OCI-LY1 (cell line): ENCODE measurements around the gene SFTPA2.
"Not testable (repeated sequence)": the region's sequence is repeated elsewhere in the genome, so short reads cannot be mapped to it uniquely, and the experiment has no call there.

ENCODE experiments used
- H2AFZ ChIP-seq: fragments of 200-600 bp; sonication (generic), shearing (Covaris generic); 2 replicates; pipeline ENCODE4 v1.6.0; 2014; ENCODE audit warnings: antibody characterized with exemption, mild to moderate bottlenecking, low read length
- H3F3A ChIP-seq: fragments of 200-600 bp; sonication (generic), shearing (Covaris generic); 2 replicates; pipeline ENCODE4 v1.6.0; 2014; ENCODE audit warnings: mild to moderate bottlenecking, antibody characterized with exemption, low read length, moderate library complexity; ENCODE audit not compliant: insufficient read depth
- H3K27ac ChIP-seq: fragments of 200-600 bp; sonication (generic); 2 replicates; pipeline ENCODE4 v1.5.1; 2014; ENCODE audit warnings: low read length, mixed run types, mild to moderate bottlenecking, low read depth; ENCODE audit not compliant: poor library complexity, severe bottlenecking
- H3K27me3 ChIP-seq: fragments of 200-600 bp; sonication (generic); 2 replicates; pipeline ENCODE4 v1.6.0; 2014; ENCODE audit warnings: antibody characterized with exemption, mild to moderate bottlenecking, low read length, moderate library complexity; ENCODE audit not compliant: insufficient read depth
- H3K36me3 ChIP-seq: fragments of 200-600 bp; sonication (generic); 2 replicates; pipeline ENCODE4 v1.6.1; 2014; ENCODE audit warnings: mild to moderate bottlenecking, antibody characterized with exemption, low read length, moderate library complexity, mixed read lengths; ENCODE audit not compliant: insufficient read depth
- H3K4me1 ChIP-seq: fragments of 200-600 bp; sonication (generic); 2 replicates; pipeline ENCODE4 v1.5.1; 2014; ENCODE audit warnings: mild to moderate bottlenecking, low read length, moderate library complexity; ENCODE audit not compliant: insufficient read depth, severe bottlenecking
- H3K4me2 ChIP-seq: fragments of 200-600 bp; sonication (generic), shearing (Covaris generic); 2 replicates; pipeline ENCODE4 v1.6.1; 2014; ENCODE audit warnings: low read length
- H3K4me3 ChIP-seq: fragments of 200-600 bp; sonication (generic); 2 replicates; pipeline ENCODE4 v1.5.1; 2014; ENCODE audit warnings: low read length, low read depth, mild to moderate bottlenecking, mixed read lengths; ENCODE audit not compliant: poor library complexity, severe bottlenecking
- H3K79me2 ChIP-seq: fragments of 200-600 bp; shearing (Covaris generic); 2 replicates; pipeline ENCODE4 v1.6.1; 2016; ENCODE audit warnings: mixed run types, low read length, mixed read lengths; ENCODE audit not compliant: insufficient read depth
- H3K9ac ChIP-seq: fragments of 200-600 bp; sonication (generic), shearing (Covaris generic); 2 replicates; pipeline ENCODE4 v1.6.1; 2014; ENCODE audit warnings: mild to moderate bottlenecking, low read length, mixed read lengths
- H3K9me2 ChIP-seq: fragments of 200-600 bp; sonication (generic), shearing (Covaris generic); 2 replicates; pipeline ENCODE4 v1.6.1; 2014; ENCODE audit warnings: low read depth, mild to moderate bottlenecking, low read length, mixed read lengths
- H3K9me3 ChIP-seq: fragments of 200-600 bp; shearing (Covaris generic); 2 replicates; pipeline ENCODE4 v1.6.1; 2014; ENCODE audit warnings: low read length, mixed read lengths
- H4K20me1 ChIP-seq: fragments of 200-600 bp; sonication (generic), shearing (Covaris generic); 2 replicates; pipeline ENCODE4 v1.6.0; 2016; ENCODE audit warnings: mild to moderate bottlenecking, low read length; ENCODE audit not compliant: insufficient read depth
- EZH2 ChIP-seq: fragments of 200-600 bp; sonication (generic), shearing (Covaris generic); IDR thresholded peaks from 2 replicates; pipeline ENCODE4 v1.8.0; 2017; ENCODE audit warnings: borderline replicate concordance, mixed run types, mild to moderate bottlenecking, antibody characterized with exemption, low read length, moderate library complexity, mixed read lengths
- TF ChIP-seq, protein P1 (sequence below): fragments of 200-600 bp; sonication (generic), shearing (Covaris generic); IDR thresholded peaks from 2 replicates; pipeline ENCODE4 v1.5.1; 2017; ENCODE audit warnings: mild to moderate bottlenecking, antibody characterized with exemption, low read length, moderate library complexity, mixed read lengths

Gene SFTPA2

GRCh38 chr10:79509306-79509933, 50.8 kb downstream of the SFTPA2 start:
- H3K9me3 ChIP-seq, H3K4me1 ChIP-seq, H3F3A ChIP-seq, H3K79me2 ChIP-seq, H4K20me1 ChIP-seq, H2AFZ ChIP-seq, H3K4me3 ChIP-seq, H3K4me2 ChIP-seq, H3K9ac ChIP-seq, H3K9me2 ChIP-seq, H3K36me3 ChIP-seq, H3K27ac ChIP-seq, H3K27me3 ChIP-seq: not testable (repeated sequence)

DNA sequence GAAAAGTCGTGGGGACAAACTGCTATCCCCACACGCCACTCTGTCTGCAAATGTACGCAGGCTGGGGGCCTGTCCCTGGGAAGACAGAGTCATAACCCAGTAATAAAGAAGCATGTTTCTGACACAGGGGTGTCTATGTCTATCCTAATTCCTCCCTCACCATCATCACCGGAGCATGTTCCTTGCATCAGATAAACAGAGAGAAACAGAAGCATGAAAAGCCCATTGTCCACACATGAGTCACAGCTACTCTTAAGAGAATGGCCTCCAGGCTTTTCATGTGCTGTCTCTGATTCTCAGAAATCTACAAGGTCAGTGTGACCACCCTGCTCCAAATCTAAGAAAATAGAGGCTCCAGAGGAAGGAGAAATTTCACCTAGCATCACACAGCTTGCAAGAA, 52.0 kb downstream of the SFTPA2 start:
- not testable (repeated sequence) for H3K9ac ChIP-seq, H3F3A ChIP-seq, H3K9me3 ChIP-seq, H4K20me1 ChIP-seq, H3K4me3 ChIP-seq, H3K4me1 ChIP-seq, H2AFZ ChIP-seq, H3K27ac ChIP-seq, H3K4me2 ChIP-seq, H3K79me2 ChIP-seq, H3K27me3 ChIP-seq, H3K36me3 ChIP-seq, H3K9me2 ChIP-seq

DNA sequence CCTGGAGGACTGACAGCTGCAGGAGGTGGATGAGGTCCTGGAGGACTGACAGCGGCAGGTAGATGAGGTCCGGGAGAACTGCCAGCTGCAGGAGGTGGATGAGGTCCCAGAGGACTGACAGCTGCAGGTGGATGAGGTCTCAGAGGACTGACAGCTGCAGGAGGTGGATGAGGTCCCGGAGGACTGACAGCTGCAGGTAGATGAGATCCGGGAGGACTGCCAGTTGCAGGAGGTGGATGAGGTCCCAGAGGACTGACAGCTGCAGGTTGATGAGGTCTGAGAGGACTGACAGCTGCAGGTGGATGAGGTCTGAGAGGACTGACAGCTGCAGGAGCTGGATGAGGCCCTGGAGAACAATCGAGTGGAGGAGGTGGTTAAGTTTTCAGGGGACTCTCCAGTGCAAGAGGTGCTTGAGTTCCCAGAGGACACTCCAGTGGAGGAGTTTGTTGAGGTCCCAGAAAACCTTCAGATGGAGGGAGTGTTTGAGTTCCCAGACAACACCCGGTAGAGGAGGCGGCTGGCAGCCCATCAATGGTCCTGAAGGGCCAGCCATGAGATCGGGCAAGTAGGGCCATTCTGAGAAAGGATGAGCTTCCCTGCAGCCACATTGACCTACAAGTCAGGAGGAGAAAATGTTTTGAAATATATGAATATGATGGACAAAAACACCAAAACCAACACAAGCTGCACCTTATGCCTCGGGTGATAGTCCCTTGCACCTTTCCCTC, 52.6 kb downstream of the SFTPA2 start:
- Histone ChIP-seq H3K79me2 (no peaks in the 10 kb centered on the region), H3K4me2 (no peak overlapping the region), H3F3A (no peaks in the 10 kb centered on the region), H3K27me3 (no peaks in the 10 kb centered on the region), H3K4me3 (no peak overlapping the region), H4K20me1 (no peaks in the 10 kb centered on the region), H2AFZ (no peak overlapping the region), H3K4me1 (no peaks in the 10 kb centered on the region), H3K9me2 (no peaks in the 10 kb centered on the region), H3K27ac (no peak overlapping the region), H3K9me3 (no peaks in the 10 kb centered on the region), H3K36me3 (no peaks in the 10 kb centered on the region), H3K9ac (no peak overlapping the region)
- no peak for TF ChIP-seq EZH2
- TF ChIP-seq, protein P1, sequence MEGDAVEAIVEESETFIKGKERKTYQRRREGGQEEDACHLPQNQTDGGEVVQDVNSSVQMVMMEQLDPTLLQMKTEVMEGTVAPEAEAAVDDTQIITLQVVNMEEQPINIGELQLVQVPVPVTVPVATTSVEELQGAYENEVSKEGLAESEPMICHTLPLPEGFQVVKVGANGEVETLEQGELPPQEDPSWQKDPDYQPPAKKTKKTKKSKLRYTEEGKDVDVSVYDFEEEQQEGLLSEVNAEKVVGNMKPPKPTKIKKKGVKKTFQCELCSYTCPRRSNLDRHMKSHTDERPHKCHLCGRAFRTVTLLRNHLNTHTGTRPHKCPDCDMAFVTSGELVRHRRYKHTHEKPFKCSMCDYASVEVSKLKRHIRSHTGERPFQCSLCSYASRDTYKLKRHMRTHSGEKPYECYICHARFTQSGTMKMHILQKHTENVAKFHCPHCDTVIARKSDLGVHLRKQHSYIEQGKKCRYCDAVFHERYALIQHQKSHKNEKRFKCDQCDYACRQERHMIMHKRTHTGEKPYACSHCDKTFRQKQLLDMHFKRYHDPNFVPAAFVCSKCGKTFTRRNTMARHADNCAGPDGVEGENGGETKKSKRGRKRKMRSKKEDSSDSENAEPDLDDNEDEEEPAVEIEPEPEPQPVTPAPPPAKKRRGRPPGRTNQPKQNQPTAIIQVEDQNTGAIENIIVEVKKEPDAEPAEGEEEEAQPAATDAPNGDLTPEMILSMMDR, result no peak
